Retina (tissue), 1 donor: Measurements from ENCODE around the gene EFCAB3.
"Not testable (repeated sequence)": the region's sequence is repeated elsewhere in the genome, so short reads cannot be mapped to it uniquely, and the experiment has no call there.

Experiments used
- DNase-seq: peaks from one replicate; pipeline ENCODE4 v3.0.0-alpha.2; 2016

The EFCAB3 gene

GRCh38 chr17:62465271-62465670 lies 84.9 kb downstream of the EFCAB3 start:
- not testable (repeated sequence) for DNase-seq
